HG03432 (cell line): ENCODE data around the gene CNTN4.

Source experiments
- ATAC-seq: cut with Tn5 transposase; IDR thresholded peaks from one replicate; pipeline ENCODE4 v1.9.1; 2021; ENCODE audit warnings: mild to moderate bottlenecking, moderate library complexity; ENCODE audit not compliant: unreplicated experiment

The CNTN4 gene

GRCh38 chr3:2568929-2569328 is 470.3 kb downstream of the CNTN4 start:
- ATAC-seq = no peak

- ATAC-seq = no peak
These were observed 478.9 kb downstream of the CNTN4 start for GRCh38 chr3:2577571-2577970.

- ATAC-seq = no peak
These were observed 479.9 kb downstream of the CNTN4 start for GRCh38 chr3:2578560-2578959.

- no peak for ATAC-seq
These were observed 480.5 kb downstream of the CNTN4 start for GRCh38 chr3:2579206-2579605.

- ATAC-seq = no peak
These were observed 484.4 kb downstream of the CNTN4 start for GRCh38 chr3:2583046-2583445.

DNA sequence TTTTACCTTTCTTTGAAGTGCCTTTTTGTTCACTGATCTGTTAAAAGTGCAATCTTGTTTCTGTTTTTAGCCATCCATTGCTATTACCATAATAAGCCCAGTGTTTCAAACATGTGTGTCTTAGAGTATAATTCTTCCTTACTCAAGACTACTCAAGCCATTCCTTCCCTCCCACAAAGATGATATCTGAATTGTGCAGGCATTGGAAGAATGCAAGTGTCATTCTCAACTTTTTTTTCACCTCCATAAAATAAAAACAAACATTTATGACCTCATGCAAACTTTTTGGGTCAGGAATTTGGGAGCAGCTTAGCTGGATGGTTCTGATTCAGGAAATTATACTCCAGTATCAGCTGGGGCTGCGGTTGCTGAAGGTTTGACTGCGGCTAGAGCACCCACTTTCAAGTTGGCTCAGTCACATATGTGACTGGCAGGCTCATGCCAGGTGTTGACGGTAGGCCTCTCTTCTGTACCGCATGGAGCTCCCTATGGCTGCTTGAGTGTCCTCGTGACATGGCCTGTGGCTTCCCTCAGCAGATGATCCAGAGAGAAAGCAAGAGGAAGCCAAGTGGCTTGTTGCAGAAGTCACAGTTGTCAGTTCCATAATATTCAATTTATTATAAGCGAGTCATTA is 490.8 kb downstream of the CNTN4 start:
- no peak for ATAC-seq

DNA sequence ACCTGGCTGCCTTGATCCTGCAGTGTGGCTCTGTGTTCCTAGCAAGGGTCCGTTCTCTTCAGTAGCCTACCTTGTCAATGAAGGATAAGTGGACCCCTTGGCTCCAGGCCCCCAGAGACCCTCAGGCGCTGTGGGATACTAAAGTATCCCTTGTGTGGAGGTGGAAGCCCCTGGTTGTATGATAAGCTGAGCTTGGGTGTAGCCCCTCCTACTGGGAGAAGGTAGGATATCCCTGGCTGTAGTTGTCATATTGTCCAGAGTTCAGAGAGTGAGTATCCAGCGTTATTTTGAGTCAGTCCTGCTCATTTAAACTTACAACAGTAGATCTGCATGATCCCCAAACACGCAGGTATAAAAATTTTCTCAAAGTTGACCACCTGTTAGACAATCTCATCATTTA is 496.8 kb downstream of the CNTN4 start:
- ATAC-seq = no peak

DNA sequence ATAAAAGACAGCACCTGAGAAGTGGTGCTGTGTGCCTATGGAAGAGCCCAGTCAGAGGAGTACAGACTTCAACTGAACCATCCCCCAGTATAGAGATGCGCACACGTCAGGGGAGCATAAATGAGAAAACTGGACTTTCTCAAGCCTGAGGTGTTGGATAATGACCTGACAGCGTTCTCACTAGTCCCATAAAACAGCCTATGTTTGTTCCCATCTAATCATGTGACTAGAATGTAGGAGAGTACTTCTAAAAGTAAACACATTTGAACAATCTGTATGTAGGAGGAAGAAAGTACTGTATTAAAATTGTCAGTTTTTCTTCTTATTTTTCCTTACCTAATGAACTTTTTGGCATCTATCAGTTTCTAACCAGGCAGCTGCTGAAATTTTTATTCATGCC is 498.9 kb downstream of the CNTN4 start:
- ATAC-seq = no peak

DNA sequence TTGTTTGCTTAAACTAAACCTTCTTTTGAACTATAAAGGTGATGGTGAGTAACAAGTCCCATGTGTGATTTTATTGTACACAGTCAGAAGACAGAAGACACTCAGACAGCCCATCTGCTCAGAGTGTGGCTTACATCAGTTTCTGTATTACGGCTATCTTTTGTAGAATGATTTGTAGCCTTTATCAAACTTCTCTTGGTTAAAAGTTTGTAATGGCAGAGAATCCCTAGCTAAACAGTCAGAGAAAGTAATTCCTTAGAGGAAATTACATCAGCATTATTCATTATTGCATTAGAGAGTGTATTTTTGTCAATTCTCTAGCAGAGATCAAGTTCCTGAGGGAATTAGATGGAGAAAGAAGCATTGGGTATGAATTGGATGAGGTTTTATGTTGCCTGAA is 500.8 kb downstream of the CNTN4 start:
- ATAC-seq = no peak

GRCh38 chr3:2603692-2604289 is 505.1 kb downstream of the CNTN4 start:
- no peak for ATAC-seq

DNA sequence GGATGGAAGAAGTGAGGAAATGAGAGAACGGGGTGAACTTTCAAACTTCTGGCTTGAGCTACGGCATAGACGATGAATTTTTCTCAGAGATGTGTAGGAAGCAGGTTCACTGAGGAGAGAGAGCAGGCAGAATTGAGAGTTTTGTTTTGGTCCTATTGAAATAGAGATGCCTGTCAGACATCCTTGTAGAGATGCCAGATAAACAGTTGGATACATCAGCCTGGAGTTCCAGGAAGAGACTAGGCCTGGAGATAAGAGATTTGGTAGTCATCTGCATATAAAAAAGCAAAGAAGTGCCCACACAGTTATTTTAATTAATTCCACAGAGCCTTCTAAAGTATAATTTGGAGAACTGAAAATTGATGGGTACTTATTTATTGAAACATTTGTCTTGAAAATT is 515.9 kb downstream of the CNTN4 start:
- ATAC-seq = no peak

DNA sequence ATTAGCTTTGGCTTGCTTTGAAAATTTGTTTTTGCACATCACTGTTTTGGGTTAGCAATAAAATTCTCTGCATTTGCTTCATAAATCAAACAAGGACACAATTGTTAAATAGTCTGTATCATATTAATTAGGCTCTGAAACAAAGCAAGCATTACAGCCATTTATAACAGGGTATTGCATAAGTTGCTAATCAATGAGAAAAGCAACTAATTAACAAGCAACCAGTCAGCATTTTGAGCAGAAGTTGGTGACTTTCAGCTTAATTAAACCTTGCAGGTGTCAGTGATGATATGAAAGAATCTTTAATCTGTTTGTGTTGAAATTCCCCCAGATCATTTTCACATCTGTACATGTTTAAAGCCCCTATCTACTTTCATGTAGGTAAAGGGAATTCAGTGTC is 516.4 kb downstream of the CNTN4 start:
- no peak for ATAC-seq

DNA sequence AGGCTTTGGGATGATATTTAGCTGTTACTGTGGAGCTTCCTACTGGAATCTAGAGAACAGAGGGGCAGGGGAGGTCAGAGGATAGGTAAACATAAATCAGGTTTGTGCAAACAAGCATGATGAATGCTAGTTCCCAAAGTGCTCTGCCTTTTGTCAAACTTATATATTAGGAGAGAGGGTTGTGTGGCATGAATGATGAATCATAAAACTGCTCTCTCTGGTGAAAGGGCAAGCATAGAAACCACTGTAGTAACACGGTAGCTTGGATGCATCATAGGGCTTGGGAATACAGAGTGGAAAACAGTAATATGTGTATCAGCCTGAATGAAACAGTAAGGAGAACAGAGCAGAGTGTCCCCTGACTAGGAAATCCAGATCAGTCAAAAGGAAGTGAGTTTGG is 524.8 kb downstream of the CNTN4 start:
- ATAC-seq = no peak

GRCh38 chr3:2628117-2628516 is 529.5 kb downstream of the CNTN4 start:
- ATAC-seq = no peak

GRCh38 chr3:2635511-2635910 is 536.8 kb downstream of the CNTN4 start:
- ATAC-seq = no peak

GRCh38 chr3:2643606-2644005 is 544.9 kb downstream of the CNTN4 start:
- no peak for ATAC-seq

GRCh38 chr3:2645001-2645400 is 546.3 kb downstream of the CNTN4 start:
- ATAC-seq = no peak

DNA sequence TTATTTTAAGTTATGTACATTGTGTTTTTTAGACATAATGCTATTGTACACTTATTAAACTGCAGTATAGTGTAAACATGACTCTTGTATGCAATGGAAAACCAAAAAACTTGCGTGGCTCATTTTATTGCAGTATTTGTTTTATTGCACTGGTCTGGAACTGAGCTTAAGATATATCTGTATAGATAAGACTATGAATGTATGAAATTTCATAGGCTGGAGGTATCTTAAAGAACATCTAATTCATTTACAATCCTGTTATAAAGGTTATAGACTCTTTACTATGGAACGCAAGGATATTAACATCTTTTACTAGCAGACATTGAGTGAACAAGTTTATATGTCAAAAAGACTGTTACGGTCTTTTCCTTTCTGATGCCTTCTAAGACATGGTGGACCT is 552.1 kb downstream of the CNTN4 start:
- no peak for ATAC-seq

DNA sequence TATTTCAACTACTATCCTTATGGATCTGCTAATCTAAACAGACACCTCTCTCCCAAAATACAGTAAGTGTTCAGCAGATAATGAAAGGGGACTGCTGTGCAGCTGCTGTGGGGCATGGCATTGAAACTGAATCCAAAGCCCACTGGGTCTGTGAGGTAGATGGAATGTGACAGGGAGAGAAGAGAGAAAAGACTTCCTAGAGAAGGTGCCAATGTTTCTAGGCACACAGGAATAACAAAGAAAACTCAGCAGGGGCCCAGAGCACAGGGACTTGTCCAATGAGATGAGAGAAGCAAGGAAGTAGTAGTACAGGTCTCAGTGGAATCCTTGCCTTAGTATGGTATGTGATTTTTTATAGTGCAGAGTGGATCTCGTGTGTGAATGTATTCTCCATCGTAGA is 553.7 kb downstream of the CNTN4 start:
- ATAC-seq = no peak

DNA sequence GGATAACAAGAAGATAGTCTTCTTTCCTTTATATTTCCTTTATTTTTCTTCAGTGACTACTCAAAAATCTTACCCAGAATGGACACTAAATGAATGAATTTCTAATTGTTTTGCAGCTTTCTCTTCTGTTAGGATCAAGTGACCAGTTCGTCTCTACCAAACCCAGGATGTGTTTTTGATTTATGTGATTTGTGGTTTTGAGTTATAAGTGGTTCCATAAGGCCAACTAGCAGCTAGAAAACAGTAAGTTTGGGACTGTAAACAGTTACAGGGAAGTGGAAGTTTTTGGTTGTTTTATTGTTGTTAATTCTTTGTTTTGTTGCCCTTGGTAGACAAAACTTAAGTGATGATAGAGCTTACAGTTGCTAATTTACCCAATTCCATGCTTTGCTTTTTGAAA is 555.0 kb downstream of the CNTN4 start:
- ATAC-seq = no peak

GRCh38 chr3:2655229-2655701 is 556.6 kb downstream of the CNTN4 start:
- no peak for ATAC-seq

DNA sequence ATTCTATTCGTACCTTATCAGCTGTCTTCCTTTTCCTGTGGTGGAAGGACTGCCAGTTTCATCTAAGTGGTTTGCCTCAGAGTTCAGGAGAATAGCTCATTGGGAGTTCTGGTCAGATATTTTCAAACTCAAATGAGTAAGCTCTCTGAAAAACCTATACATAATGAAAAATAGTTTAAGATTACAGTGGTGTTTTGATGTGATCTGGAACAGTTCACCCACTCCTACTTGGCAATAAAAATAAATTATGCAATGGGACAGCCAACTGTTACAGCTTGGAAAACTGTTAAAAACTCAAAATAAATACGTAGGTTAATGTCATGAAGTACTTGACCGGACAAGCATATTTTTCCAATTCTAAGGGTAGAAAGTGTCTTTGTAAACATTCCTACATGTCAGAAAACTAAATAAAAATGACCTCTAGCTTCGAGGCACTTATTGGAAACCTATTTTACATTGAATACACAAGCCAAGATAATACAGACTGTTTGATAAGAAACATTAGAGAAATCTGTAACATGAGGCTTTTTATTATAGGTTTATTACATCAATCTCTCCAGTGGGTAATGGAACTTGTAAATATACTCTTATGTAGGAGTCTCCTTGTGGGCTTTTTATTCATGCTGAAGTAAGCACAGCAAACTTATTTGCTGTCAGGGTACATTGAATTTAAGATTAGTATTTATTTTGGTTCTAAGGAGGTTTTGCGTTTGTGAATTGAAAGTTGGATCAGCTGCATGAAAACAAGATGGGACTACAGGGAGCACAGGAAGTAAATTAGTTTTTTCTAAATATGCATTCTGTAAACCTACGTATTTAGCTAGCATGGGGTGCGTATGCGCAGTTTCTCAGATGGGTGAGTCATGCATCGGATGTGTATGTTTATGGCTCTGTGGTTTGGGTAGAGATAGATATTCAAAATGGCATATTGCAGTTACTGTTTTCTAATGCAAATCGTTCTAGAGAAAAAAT is 558.4 kb downstream of the CNTN4 start:
- no peak for ATAC-seq
